Activated T-helper 1 cell treated with anti-CD3 and anti-CD28 coated beads, Interleukin-12 subunit alpha, Interleukin-12 subunit beta, Interleukin-2, Interleukin-4 antibody, amounts not matched to agents 30 ng/mL and 10 ng/mL and 1 ng/mL, durations not matched to agents 14 hours and 24 hours and 36 hours (primary cell): Measurements from ENCODE around the gene YARS1. TPM values are rescaled to one million over a fixed set of nuclear protein-coding genes. Genes with fewer than 3 reads are reported as not detected.

Experiments used
- DNase-seq: peaks from one replicate; pipeline ENCODE4 v3.0.0; 2021; ENCODE audit warnings: low spot score
- H3K27ac Mint-ChIP-seq: one replicate; pipeline ENCODE4 v1.8.0; 2021; ENCODE audit warnings: mild to moderate bottlenecking, mixed read lengths
- H3K27me3 Mint-ChIP-seq: one replicate; pipeline ENCODE4 v1.8.0; 2022; ENCODE audit warnings: mild to moderate bottlenecking, moderate library complexity, mixed read lengths; ENCODE audit not compliant: insufficient read depth
- H3K36me3 Mint-ChIP-seq: one replicate; pipeline ENCODE4 v1.8.0; 2021; ENCODE audit warnings: low read depth, mixed read lengths
- H3K4me1 Mint-ChIP-seq: one replicate; pipeline ENCODE4 v1.8.0; 2021; ENCODE audit warnings: low read depth, mixed read lengths
- H3K4me3 Mint-ChIP-seq: one replicate; pipeline ENCODE4 v1.8.0; 2021; ENCODE audit warnings: mild to moderate bottlenecking, moderate library complexity, mixed read lengths
- H3K9me3 Mint-ChIP-seq: one replicate; pipeline ENCODE4 v1.8.0; 2021; ENCODE audit warnings: mixed read lengths
- intact Hi-C: fragments of 100-400 bp; cut with micrococcal nuclease; formaldehyde crosslinking; loops from one replicate; pipeline ENCODE4 v1.15.1; 2024
- total RNA-seq: library from RNA; stranded (reverse); gene quantifications from 2 replicates; pipeline ENCODE4 v1.2.3, GENCODE V29; 2022

YARS1 gene
- total RNA-seq, 1 donor from 2014 or later: 205 TPM

- peaks cover 1% of the 10 kb centered on the region for H3K4me1 Mint-ChIP-seq
- no peaks in the 10 kb centered on the region for H3K9me3 Mint-ChIP-seq
- H3K27me3 Mint-ChIP-seq: peaks cover 8% of the 10 kb centered on the region
- no peak overlapping the region for H3K4me3 Mint-ChIP-seq
- no peaks in the 10 kb centered on the region for H3K36me3 Mint-ChIP-seq
- H3K27ac Mint-ChIP-seq: no peak overlapping the region
- intact Hi-C loops: no loop called here
- DNase-seq: no peak
Observed at GRCh38 chr1:32764826-32765569, 52.2 kb downstream of the YARS1 start.

GRCh38 chr1:32763221-32763620 lies 53.9 kb downstream of the YARS1 start:
- intact Hi-C loops: no loop called here
- no peak overlapping the region for H3K27ac Mint-ChIP-seq
- peaks cover 7% of the 10 kb centered on the region for H3K4me1 Mint-ChIP-seq
- no peaks in the 10 kb centered on the region for H3K36me3 Mint-ChIP-seq
- H3K27me3 Mint-ChIP-seq: peaks cover 9% of the 10 kb centered on the region
- H3K9me3 Mint-ChIP-seq: no peaks in the 10 kb centered on the region
- no peak for DNase-seq
- no peak overlapping the region for H3K4me3 Mint-ChIP-seq

- intact Hi-C loops: no loop called here
- H3K9me3 Mint-ChIP-seq: no peaks in the 10 kb centered on the region
- DNase-seq: no peak
- H3K4me1 Mint-ChIP-seq: peaks cover 7% of the 10 kb centered on the region
- H3K36me3 Mint-ChIP-seq: no peaks in the 10 kb centered on the region
- H3K27me3 Mint-ChIP-seq: peaks cover 21% of the 10 kb centered on the region
- H3K27ac Mint-ChIP-seq: no peak overlapping the region
- H3K4me3 Mint-ChIP-seq: no peak overlapping the region
Observed at GRCh38 chr1:32761936-32762335, 55.2 kb downstream of the YARS1 start.

GRCh38 chr1:32761253-32761877 lies 55.8 kb downstream of the YARS1 start:
- Mint-ChIP-seq H3K27ac (peak overlapping the region; percentile 13), H3K4me1 (peaks cover 7% of the 10 kb centered on the region), H3K27me3 (peaks cover 26% of the 10 kb centered on the region)

GRCh38 chr1:32759997-32760623 lies 57.0 kb downstream of the YARS1 start:
- no peak for DNase-seq
- Mint-ChIP-seq H3K9me3 (no peaks in the 10 kb centered on the region), H3K27ac (no peak overlapping the region), H3K27me3 (peaks cover 33% of the 10 kb centered on the region), H3K4me3 (no peak overlapping the region), H3K36me3 (no peaks in the 10 kb centered on the region), H3K4me1 (peaks cover 7% of the 10 kb centered on the region)
- intact Hi-C loops: no loop called here

More at GRCh38 chr1:32761253-32761877, 55.8 kb downstream of the YARS1 start:
- H3K36me3 Mint-ChIP-seq: no peaks in the 10 kb centered on the region
- no peak for DNase-seq
- no peak overlapping the region for H3K4me3 Mint-ChIP-seq
- intact Hi-C loops: no loop called here
- H3K9me3 Mint-ChIP-seq: no peaks in the 10 kb centered on the region

- DNase-seq: no peak
- Mint-ChIP-seq H3K27ac (no peak overlapping the region), H3K4me1 (peaks cover 8% of the 10 kb centered on the region), H3K36me3 (no peaks in the 10 kb centered on the region), H3K9me3 (no peaks in the 10 kb centered on the region), H3K4me3 (no peak overlapping the region), H3K27me3 (peaks cover 35% of the 10 kb centered on the region)
- intact Hi-C loops: no loop called here
Observed at GRCh38 chr1:32759521-32759981, 57.6 kb downstream of the YARS1 start.

- Mint-ChIP-seq H3K9me3 (no peaks in the 10 kb centered on the region), H3K36me3 (no peaks in the 10 kb centered on the region), H3K4me3 (no peak overlapping the region), H3K27ac (no peak overlapping the region), H3K27me3 (peaks cover 40% of the 10 kb centered on the region), H3K4me1 (peaks cover 13% of the 10 kb centered on the region)
- no peak for DNase-seq
- intact Hi-C loops: no loop called here
Observed at GRCh38 chr1:32758795-32759430, 58.2 kb downstream of the YARS1 start.

- no peak overlapping the region for H3K27ac Mint-ChIP-seq
- no peak for DNase-seq
- peaks cover 13% of the 10 kb centered on the region for H3K4me1 Mint-ChIP-seq
- no peak overlapping the region for H3K4me3 Mint-ChIP-seq
- intact Hi-C loops: no loop called here
- peaks cover 42% of the 10 kb centered on the region for H3K27me3 Mint-ChIP-seq
- no peaks in the 10 kb centered on the region for H3K36me3 Mint-ChIP-seq
- no peaks in the 10 kb centered on the region for H3K9me3 Mint-ChIP-seq
Observed at GRCh38 chr1:32758177-32758794, 58.9 kb downstream of the YARS1 start.

GRCh38 chr1:32757213-32757895 lies 59.8 kb downstream of the YARS1 start:
- Mint-ChIP-seq H3K4me1 (peaks cover 13% of the 10 kb centered on the region), H3K27ac (no peak overlapping the region), H3K36me3 (no peaks in the 10 kb centered on the region), H3K4me3 (no peak overlapping the region), H3K9me3 (no peaks in the 10 kb centered on the region), H3K27me3 (peaks cover 39% of the 10 kb centered on the region)
- no peak for DNase-seq
- intact Hi-C loops: no loop called here

GRCh38 chr1:32755810-32756159 lies 61.4 kb downstream of the YARS1 start:
- Mint-ChIP-seq H3K4me1 (peaks cover 18% of the 10 kb centered on the region), H3K36me3 (peaks cover 2% of the 10 kb centered on the region), H3K4me3 (no peak overlapping the region), H3K9me3 (no peaks in the 10 kb centered on the region), H3K27ac (no peak overlapping the region), H3K27me3 (peaks cover 43% of the 10 kb centered on the region)
- no peak for DNase-seq
- intact Hi-C loops: no loop called here

- peaks cover 2% of the 10 kb centered on the region for H3K36me3 Mint-ChIP-seq
- no peak overlapping the region for H3K27ac Mint-ChIP-seq
- intact Hi-C loops: no loop called here
- H3K4me1 Mint-ChIP-seq: peaks cover 18% of the 10 kb centered on the region
- H3K4me3 Mint-ChIP-seq: no peak overlapping the region
- peaks cover 43% of the 10 kb centered on the region for H3K27me3 Mint-ChIP-seq
- no peak for DNase-seq
- H3K9me3 Mint-ChIP-seq: no peaks in the 10 kb centered on the region
Observed at GRCh38 chr1:32755098-32755809, 61.9 kb downstream of the YARS1 start.
